ENCODE data around the gene PDIA6. TPM values are rescaled to one million over a fixed set of nuclear protein-coding genes. Genes with fewer than 3 reads are reported as not detected.

Gene PDIA6
- total and polyA plus RNA-seq, 4 donors: 159 to 348 (median 246) TPM

- H3K9ac ChIP-seq (ENCODE audit: low read depth in 1 of 2, low read length in 2 of 2): no peak overlapping the region
- no peak overlapping the region for H3K27ac ChIP-seq (ENCODE audit: low read depth in 1 of 2, low read length in 2 of 2)
- WGBS: 95% methylated on average over 2 of the region's 2 CpGs
- no peak for DNase-seq (ENCODE audit: low spot score)
- no peaks in the 10 kb centered on the region for H3K9me3 ChIP-seq (ENCODE audit: control insufficient read depth in 4 of 4, low read length in 3 of 4)
- no peak for TF ChIP-seq ZBTB33 (IDR thresholded peaks at IDR 0.05)
- no peak for TF ChIP-seq GABPA (IDR thresholded peaks at IDR 0.05 in 1 of 2, conservative IDR thresholded peaks at IDR 0.05 in 1 of 2)
- no peak for TF ChIP-seq TAF1 (conservative IDR thresholded peaks at IDR 0.05)
- no peak for TF ChIP-seq HNF4A (conservative IDR thresholded peaks at IDR 0.05)
- no peak for TF ChIP-seq EGR1 (IDR thresholded peaks at IDR 0.05; ENCODE audit: low read depth in 2 of 2)
- no peak for TF ChIP-seq ATF3 (IDR thresholded peaks at IDR 0.05)
- no peak for TF ChIP-seq NR2F2 (IDR thresholded peaks at IDR 0.05)
- no peak for TF ChIP-seq RAD21 (IDR thresholded peaks at IDR 0.05)
- no peak for TF ChIP-seq FOXA2 (IDR thresholded peaks at IDR 0.05)
- TF ChIP-seq HNF4G (IDR thresholded peaks at IDR 0.05): no peak
- no peak for TF ChIP-seq JUND (IDR thresholded peaks at IDR 0.05)
- TF ChIP-seq CTCF (IDR thresholded peaks at IDR 0.05; ENCODE audit: low read depth, low read length, missing input control): no peak
- TF ChIP-seq SP1 (IDR thresholded peaks at IDR 0.05): no peak
- no peak for TF ChIP-seq FOXA1 (IDR thresholded peaks at IDR 0.05)
- TF ChIP-seq MAX (IDR thresholded peaks at IDR 0.05): no peak
- TF ChIP-seq REST (IDR thresholded peaks at IDR 0.05): no peak
- no peak for TF ChIP-seq RXRA (IDR thresholded peaks at IDR 0.05)
- H3K4me3 ChIP-seq (ENCODE audit: low read depth in 1 of 3, low read length in 3 of 3): no peak overlapping the region
- peaks cover 3 to 6% (median 5%) of the 10 kb centered on the region in 4 donors for H3K4me1 ChIP-seq (ENCODE audit: control insufficient read depth in 4 of 4, insufficient read depth in 4 of 4, low read length in 3 of 4)
- peaks cover 17 to 60% (median 52%) of the 10 kb centered on the region in 4 donors for H3K36me3 ChIP-seq (ENCODE audit: control insufficient read depth in 4 of 4, insufficient read depth in 3 of 4, low read depth in 1 of 4, low read length in 3 of 4)
- H3K27me3 ChIP-seq (ENCODE audit: control insufficient read depth in 4 of 4, insufficient read depth in 4 of 4, low read length in 3 of 4): no peaks in the 10 kb centered on the region
These were observed 15.9 kb downstream of the PDIA6 start for GRCh38 chr2:10796703-10797102.
